ENCODE results near the gene ATP8A1. TPM values are rescaled to one million over a fixed set of nuclear protein-coding genes. Genes with fewer than 3 reads are reported as not detected.
A peak's percentile ranks its signal among the peaks of the same experiment; 100 is the strongest.

The ATP8A1 gene
- total and polyA plus RNA-seq, 9 donors = 5.0 to 10.4 (median 8.6) TPM

DNA sequence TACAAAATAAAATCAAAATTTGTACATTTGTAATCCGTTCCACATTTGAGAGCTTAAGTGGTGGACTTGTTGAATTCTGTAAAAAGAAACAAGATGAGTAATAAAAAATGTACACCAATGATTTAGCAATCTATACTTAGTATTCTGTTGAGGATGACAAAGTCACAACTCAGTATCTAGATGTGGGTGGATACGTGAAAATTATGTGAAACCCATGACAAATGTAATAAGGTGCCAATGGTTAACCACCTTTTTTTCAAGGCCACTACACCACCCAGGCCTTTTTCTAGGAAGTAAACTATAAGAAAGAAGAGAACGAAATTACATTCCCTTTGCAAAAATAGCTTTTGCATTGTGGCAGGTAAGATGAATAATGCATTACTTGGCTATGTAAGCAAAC lies 77.0 kb downstream of the ATP8A1 start:
- H3K9me3 ChIP-seq (replicated peaks; ENCODE audit: control insufficient read depth, low read depth, low read length) = no peaks in the 10 kb centered on the region
- no peak for DNase-seq
- H3K36me3 ChIP-seq (ENCODE audit: control insufficient read depth, insufficient read depth, low read length) = no peaks in the 10 kb centered on the region
- H3K4me3 ChIP-seq (ENCODE audit: low read length) = no peak overlapping the region
- WGBS (ENCODE audit: insufficient coverage) = no CpG with 5 or more reads among the region's 3 CpGs
- no peak overlapping the region for H3K27ac ChIP-seq (ENCODE audit: low read length)
- H3K27me3 ChIP-seq (ENCODE audit: control insufficient read depth, insufficient read depth, low read length) = no peaks in the 10 kb centered on the region
- no peaks in the 10 kb centered on the region for H3K4me1 ChIP-seq (ENCODE audit: control insufficient read depth, insufficient read depth, low read length)

DNA sequence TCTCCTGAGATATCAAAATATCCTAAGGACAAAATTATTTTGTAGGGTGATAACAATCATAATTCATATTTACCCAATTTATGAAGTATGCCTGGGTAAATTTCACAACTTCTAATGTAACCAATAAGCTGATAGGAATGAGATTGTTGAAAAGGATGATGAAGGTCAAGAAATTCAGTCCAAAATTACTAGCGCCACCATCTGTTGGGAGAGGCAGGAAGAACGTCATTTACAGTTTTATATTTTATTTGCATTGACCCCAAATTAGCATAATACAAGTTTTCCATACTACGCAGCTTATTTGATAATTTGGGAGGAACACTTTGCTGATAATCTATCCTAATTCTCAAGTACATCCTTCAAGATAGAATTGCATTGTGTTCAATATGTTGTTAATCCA lies 78.7 kb downstream of the ATP8A1 start:
- Histone ChIP-seq H3K27me3 (ENCODE audit: control insufficient read depth, insufficient read depth, low read length) (no peaks in the 10 kb centered on the region), H3K9me3 (replicated peaks; ENCODE audit: control insufficient read depth, low read depth, low read length) (no peaks in the 10 kb centered on the region), H3K36me3 (ENCODE audit: control insufficient read depth, insufficient read depth, low read length) (no peaks in the 10 kb centered on the region), H3K4me1 (ENCODE audit: control insufficient read depth, insufficient read depth, low read length) (no peaks in the 10 kb centered on the region), H3K27ac (ENCODE audit: low read length) (no peak overlapping the region), H3K4me3 (ENCODE audit: low read length) (no peak overlapping the region)
- WGBS (ENCODE audit: insufficient coverage) = no CpG with 5 or more reads among the region's 3 CpGs
- no peak for DNase-seq

DNA sequence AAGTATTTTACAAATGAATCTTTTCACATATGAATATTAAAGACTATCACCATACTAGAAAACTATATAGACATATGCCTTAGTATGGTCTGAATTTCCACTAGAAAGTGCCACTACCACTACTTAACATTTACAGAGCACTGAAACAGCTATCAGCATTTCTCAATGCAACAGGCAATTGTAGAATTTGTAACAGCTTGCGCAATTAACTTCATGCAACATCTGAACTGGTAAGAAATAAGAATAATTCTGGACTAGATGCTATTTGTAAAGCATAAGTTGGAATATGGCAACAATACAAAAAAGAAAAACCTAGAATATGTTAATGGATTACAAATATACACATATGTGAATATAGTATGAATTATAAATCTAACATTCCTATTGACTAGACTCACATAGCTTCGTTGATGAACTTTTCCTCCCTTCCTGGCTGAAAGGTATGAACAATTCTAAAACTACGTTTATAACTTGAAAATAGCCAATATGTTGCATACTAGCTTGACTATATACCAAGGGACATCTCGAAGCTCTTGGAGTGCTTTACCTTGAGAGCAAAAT lies 82.0 kb downstream of the ATP8A1 start:
- H3K27me3 ChIP-seq (ENCODE audit: control insufficient read depth, insufficient read depth, low read length) = no peaks in the 10 kb centered on the region
- no CpG with 5 or more reads among the region's 4 CpGs for WGBS (ENCODE audit: insufficient coverage)
- no peak for DNase-seq
- H3K36me3 ChIP-seq (ENCODE audit: control insufficient read depth, insufficient read depth, low read length) = no peaks in the 10 kb centered on the region
- no peak overlapping the region for H3K27ac ChIP-seq (ENCODE audit: low read length)
- H3K9me3 ChIP-seq (replicated peaks; ENCODE audit: control insufficient read depth, low read depth, low read length) = no peaks in the 10 kb centered on the region
- peaks cover 3% of the 10 kb centered on the region for H3K4me1 ChIP-seq (ENCODE audit: control insufficient read depth, insufficient read depth, low read length)
- H3K4me3 ChIP-seq (ENCODE audit: low read length) = no peak overlapping the region

DNA sequence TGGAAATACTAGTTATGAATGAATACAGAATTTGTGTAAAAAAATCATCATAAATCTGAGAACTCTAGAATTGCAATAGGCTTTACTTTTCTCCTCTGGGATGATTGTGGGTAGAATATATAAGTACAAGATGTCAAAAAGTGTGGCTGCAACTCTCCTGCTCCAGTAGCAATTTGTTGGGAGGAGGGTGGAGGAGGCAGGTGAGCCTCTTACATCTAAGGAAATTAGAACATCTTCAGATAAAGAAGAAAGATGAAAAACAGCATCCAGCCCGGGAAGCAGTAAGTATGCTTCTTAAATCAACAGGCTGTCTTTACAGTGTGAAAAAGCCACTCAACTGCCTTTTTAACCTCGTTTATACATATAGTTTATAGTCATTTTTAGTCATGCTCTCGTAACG lies 83.7 kb downstream of the ATP8A1 start:
- Histone ChIP-seq H3K9me3 (replicated peaks; ENCODE audit: control insufficient read depth, low read depth, low read length) (no peaks in the 10 kb centered on the region), H3K4me3 (ENCODE audit: low read length) (no peak overlapping the region), H3K36me3 (ENCODE audit: control insufficient read depth, insufficient read depth, low read length) (no peaks in the 10 kb centered on the region), H3K27ac (ENCODE audit: low read length) (no peak overlapping the region), H3K4me1 (ENCODE audit: control insufficient read depth, insufficient read depth, low read length) (peaks cover 3% of the 10 kb centered on the region), H3K27me3 (ENCODE audit: control insufficient read depth, insufficient read depth, low read length) (no peaks in the 10 kb centered on the region)
- no peak for DNase-seq
- no CpG with 5 or more reads among the region's 4 CpGs for WGBS (ENCODE audit: insufficient coverage)

DNA sequence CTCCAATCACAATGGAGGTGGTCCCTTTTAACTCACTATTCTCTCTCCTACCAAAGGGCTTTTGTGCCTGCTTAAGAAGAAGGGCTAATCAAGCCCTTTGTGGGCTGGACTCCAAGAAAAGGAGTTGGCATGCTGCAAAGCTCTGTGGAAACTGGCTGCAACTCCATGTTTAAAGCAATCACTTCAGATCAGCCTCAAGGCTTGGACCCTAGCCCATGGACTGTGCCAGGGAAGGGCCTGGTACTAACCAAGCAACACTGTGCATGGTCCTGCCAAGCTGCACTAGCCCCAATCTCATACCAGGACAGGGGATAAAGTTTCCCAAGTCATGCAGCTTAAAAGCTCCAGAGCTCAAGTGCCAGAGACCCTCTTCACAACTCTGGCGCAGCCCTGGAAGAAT lies 86.7 kb downstream of the ATP8A1 start:
- 100% methylated on average over 1 of the region's 1 CpG for WGBS (ENCODE audit: insufficient coverage)
- DNase-seq = peak; percentile 23

DNA sequence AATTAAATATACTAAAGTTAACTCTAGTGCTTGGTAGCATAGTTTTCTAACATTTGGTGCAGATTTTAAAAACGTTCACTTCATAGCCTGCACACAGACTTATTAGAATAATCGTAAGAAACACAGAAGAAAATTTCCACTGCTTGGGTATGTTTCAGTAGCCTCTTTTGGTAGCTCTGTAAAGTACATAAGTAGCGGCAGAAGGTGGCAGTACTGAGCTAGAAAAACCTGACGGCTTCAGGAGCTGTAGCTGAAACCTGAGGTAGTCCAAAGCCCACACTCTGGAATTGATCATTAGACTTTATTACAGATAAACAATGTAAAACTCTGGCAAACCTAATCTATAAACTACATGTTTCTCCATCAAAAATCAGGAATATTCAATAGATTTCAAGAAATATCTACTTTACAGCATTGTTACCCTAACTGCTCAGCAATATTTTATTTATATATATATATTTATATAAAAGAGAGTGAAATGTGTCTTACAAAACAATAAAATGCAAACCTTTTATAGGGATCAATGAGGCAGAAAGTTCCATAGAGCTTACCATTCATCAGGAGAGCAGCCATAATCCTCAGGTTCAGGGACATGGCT lies 88.2 kb downstream of the ATP8A1 start:
- Histone ChIP-seq H3K27me3 (ENCODE audit: control insufficient read depth, insufficient read depth, low read length) (no peaks in the 10 kb centered on the region), H3K36me3 (ENCODE audit: control insufficient read depth, insufficient read depth, low read length) (no peaks in the 10 kb centered on the region), H3K4me1 (ENCODE audit: control insufficient read depth, insufficient read depth, low read length) (peaks cover 3% of the 10 kb centered on the region), H3K9me3 (replicated peaks; ENCODE audit: control insufficient read depth, low read depth, low read length) (no peaks in the 10 kb centered on the region), H3K4me3 (ENCODE audit: low read length) (no peak overlapping the region), H3K27ac (ENCODE audit: low read length) (no peak overlapping the region)
- no CpG with 5 or more reads among the region's 4 CpGs for WGBS (ENCODE audit: insufficient coverage)
- peak; percentile 75 for DNase-seq

More for the DNA sequence above, 86.7 kb downstream of the ATP8A1 start:
- Histone ChIP-seq H3K4me1 (ENCODE audit: control insufficient read depth, insufficient read depth, low read length) (peaks cover 3% of the 10 kb centered on the region), H3K4me3 (ENCODE audit: low read length) (no peak overlapping the region), H3K9me3 (replicated peaks; ENCODE audit: control insufficient read depth, low read depth, low read length) (no peaks in the 10 kb centered on the region), H3K27me3 (ENCODE audit: control insufficient read depth, insufficient read depth, low read length) (no peaks in the 10 kb centered on the region), H3K36me3 (ENCODE audit: control insufficient read depth, insufficient read depth, low read length) (no peaks in the 10 kb centered on the region), H3K27ac (ENCODE audit: low read length) (no peak overlapping the region)

DNA sequence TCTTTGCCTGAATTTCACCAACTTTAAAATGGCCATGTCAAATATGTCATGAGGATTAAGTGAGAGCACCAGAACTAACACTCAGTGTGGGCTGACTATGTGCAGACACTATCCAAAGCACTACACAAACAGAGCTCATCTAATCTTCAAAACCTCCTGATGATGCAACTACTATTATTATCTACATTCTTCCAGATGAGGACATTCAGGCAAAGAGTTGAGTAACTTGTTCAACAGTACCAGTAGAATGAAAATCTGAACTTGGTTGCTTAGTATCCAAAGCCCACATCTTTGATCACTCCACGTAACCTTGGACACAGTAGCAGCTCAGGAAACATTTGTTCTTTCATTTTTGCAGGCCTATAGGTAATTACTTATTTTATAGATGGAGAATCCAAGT lies 90.1 kb downstream of the ATP8A1 start:
- peaks cover 3% of the 10 kb centered on the region for H3K4me1 ChIP-seq (ENCODE audit: control insufficient read depth, insufficient read depth, low read length)
- no CpG with 5 or more reads among the region's 1 CpG for WGBS (ENCODE audit: insufficient coverage)
- DNase-seq = no peak
- no peaks in the 10 kb centered on the region for H3K27me3 ChIP-seq (ENCODE audit: control insufficient read depth, insufficient read depth, low read length)
- no peaks in the 10 kb centered on the region for H3K36me3 ChIP-seq (ENCODE audit: control insufficient read depth, insufficient read depth, low read length)
- H3K9me3 ChIP-seq (replicated peaks; ENCODE audit: control insufficient read depth, low read depth, low read length) = no peaks in the 10 kb centered on the region
- no peak overlapping the region for H3K4me3 ChIP-seq (ENCODE audit: low read length)
- no peak overlapping the region for H3K27ac ChIP-seq (ENCODE audit: low read length)

DNA sequence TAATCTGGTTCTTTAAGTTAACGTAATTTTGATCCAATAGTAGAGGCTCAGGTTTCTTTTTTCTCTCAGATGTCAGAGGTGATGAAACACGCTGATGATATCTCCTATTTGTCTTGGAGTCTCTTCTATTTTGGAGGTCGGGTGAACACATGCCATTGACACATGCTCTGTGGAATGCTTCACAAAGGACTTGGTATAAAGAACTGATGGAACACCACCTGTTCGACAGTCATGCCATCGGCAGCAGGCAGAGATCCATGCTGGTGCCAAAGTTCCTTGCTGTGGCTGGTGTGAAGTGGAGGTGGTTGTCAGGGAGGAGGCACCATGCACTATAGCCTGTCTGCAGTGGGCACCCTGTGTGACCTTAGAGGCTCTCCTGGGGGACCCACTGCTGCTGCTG lies 94.9 kb downstream of the ATP8A1 start:
- Histone ChIP-seq H3K4me1 (ENCODE audit: control insufficient read depth, insufficient read depth, low read length) (no peaks in the 10 kb centered on the region), H3K4me3 (ENCODE audit: low read length) (no peak overlapping the region), H3K36me3 (ENCODE audit: control insufficient read depth, insufficient read depth, low read length) (no peaks in the 10 kb centered on the region), H3K27me3 (ENCODE audit: control insufficient read depth, insufficient read depth, low read length) (no peaks in the 10 kb centered on the region), H3K9me3 (replicated peaks; ENCODE audit: control insufficient read depth, low read depth, low read length) (no peaks in the 10 kb centered on the region), H3K27ac (ENCODE audit: low read length) (no peak overlapping the region)
- 87% methylated on average over 3 of the region's 5 CpGs for WGBS (ENCODE audit: insufficient coverage)
- peak; percentile 8 for DNase-seq

DNA sequence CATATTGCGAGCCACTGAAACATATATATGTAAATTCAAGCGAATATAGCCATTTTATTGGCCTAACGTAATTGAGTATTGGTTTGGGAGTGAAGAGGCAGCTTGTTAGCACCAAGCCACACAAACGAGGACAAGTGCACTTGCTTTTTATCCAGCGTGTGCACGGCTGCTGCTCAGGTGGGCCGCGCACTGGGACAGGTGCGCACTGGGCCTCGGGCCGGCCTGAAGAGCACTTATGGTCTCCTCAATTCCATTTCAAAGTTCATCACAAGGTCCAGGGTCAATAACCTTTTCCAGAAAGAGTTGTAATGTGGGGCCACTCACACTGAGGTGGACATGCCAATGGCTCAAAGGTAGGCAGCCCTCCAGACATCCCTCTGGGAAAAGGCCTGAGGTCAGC lies 95.9 kb downstream of the ATP8A1 start:
- Histone ChIP-seq H3K27me3 (ENCODE audit: control insufficient read depth, insufficient read depth, low read length) (no peaks in the 10 kb centered on the region), H3K4me3 (ENCODE audit: low read length) (no peak overlapping the region), H3K27ac (ENCODE audit: low read length) (no peak overlapping the region), H3K9me3 (replicated peaks; ENCODE audit: control insufficient read depth, low read depth, low read length) (no peaks in the 10 kb centered on the region), H3K4me1 (ENCODE audit: control insufficient read depth, insufficient read depth, low read length) (no peaks in the 10 kb centered on the region), H3K36me3 (ENCODE audit: control insufficient read depth, insufficient read depth, low read length) (no peaks in the 10 kb centered on the region)
- DNase-seq = no peak
- 95% methylated on average over 8 of the region's 11 CpGs for WGBS (ENCODE audit: insufficient coverage)

DNA sequence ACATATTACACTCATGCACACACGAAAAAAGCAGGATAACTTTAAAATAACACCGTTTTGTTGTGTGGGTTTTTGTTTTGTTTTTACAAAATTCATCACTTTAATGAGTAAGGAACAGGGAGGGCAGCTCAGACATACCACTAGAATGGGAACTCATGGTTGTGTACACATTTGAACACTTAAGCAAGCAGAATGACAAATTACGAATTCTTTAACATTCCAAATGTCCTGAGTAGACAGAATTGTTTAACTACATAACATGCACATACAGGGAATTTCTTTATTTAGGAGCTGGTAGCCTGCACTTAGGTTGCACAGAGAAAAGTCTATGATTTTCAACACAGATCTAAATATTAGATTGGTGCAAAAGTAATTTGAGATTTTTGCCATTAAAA lies 96.4 kb downstream of the ATP8A1 start:
- no peaks in the 10 kb centered on the region for H3K4me1 ChIP-seq (ENCODE audit: control insufficient read depth, insufficient read depth, low read length)
- no peak overlapping the region for H3K4me3 ChIP-seq (ENCODE audit: low read length)
- no peaks in the 10 kb centered on the region for H3K36me3 ChIP-seq (ENCODE audit: control insufficient read depth, insufficient read depth, low read length)
- DNase-seq = no peak
- WGBS (ENCODE audit: insufficient coverage) = no CpG with 5 or more reads among the region's 3 CpGs
- no peaks in the 10 kb centered on the region for H3K9me3 ChIP-seq (replicated peaks; ENCODE audit: control insufficient read depth, low read depth, low read length)
- no peak overlapping the region for H3K27ac ChIP-seq (ENCODE audit: low read length)
- H3K27me3 ChIP-seq (ENCODE audit: control insufficient read depth, insufficient read depth, low read length) = no peaks in the 10 kb centered on the region

DNA sequence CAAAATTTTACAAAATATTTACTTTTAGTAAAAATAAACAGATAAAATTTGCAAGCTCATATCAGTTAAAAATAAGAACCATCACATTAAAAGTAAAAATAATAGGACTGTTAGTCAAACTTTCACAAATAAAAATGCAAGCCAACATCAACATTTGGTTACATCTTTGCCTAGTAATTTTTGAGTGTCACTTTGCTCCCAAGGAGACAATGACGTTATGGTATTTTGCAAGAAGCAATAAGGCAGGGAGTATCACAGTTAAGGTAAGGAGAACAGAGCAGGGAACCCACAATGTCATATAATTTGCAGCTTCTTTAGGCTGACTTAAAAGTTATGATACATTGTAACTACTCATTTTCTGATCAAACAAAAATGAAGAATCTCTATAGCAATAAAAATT lies 98.7 kb downstream of the ATP8A1 start:
- no CpG with 5 or more reads among the region's 1 CpG for WGBS (ENCODE audit: insufficient coverage)

More for the DNA sequence above, 98.7 kb downstream of the ATP8A1 start:
- no peaks in the 10 kb centered on the region for H3K9me3 ChIP-seq (replicated peaks; ENCODE audit: control insufficient read depth, low read depth, low read length)
- no peaks in the 10 kb centered on the region for H3K36me3 ChIP-seq (ENCODE audit: control insufficient read depth, insufficient read depth, low read length)
- H3K27ac ChIP-seq (ENCODE audit: low read length) = no peak overlapping the region
- H3K4me1 ChIP-seq (ENCODE audit: control insufficient read depth, insufficient read depth, low read length) = no peaks in the 10 kb centered on the region
- no peak for DNase-seq
- H3K27me3 ChIP-seq (ENCODE audit: control insufficient read depth, insufficient read depth, low read length) = no peaks in the 10 kb centered on the region
- no peak overlapping the region for H3K4me3 ChIP-seq (ENCODE audit: low read length)
